Skeletal muscle cell (primary cell): Measurements from ENCODE around the gene ANKLE1.

Experiments
- DNase-seq: peaks from one replicate; pipeline ENCODE4 v3.0.0-alpha.2; 2010; ENCODE audit warnings: low read depth
- H3K4me3 ChIP-seq: 2 replicates; pipeline ENCODE4 v1.5.1; 2011; ENCODE audit warnings: low read depth, mild to moderate bottlenecking, control low read depth, low read length, moderate library complexity

Gene ANKLE1

GRCh38 chr19:17303940-17304267, 22.2 kb downstream of the ANKLE1 start:
- no peak for DNase-seq
- no peak overlapping the region for H3K4me3 ChIP-seq

- DNase-seq = no peak
- H3K4me3 ChIP-seq = no peak overlapping the region
These were observed 22.9 kb downstream of the ANKLE1 start for GRCh38 chr19:17304386-17305215.

- peak overlapping the region; percentile 81 for H3K4me3 ChIP-seq
- no peak for DNase-seq
These were observed 23.5 kb downstream of the ANKLE1 start for GRCh38 chr19:17305216-17305516.

GRCh38 chr19:17305517-17306284, 24.0 kb downstream of the ANKLE1 start, which contains the start of gene MRPL34:
TSS of gene MRPL34 (plus strand) at chr19:17305872. CDS start at chr19:17305893, 21 bp downstream.
- peak; percentile 97 for DNase-seq
- H3K4me3 ChIP-seq = peak within 1 kb of the TSS; percentile 81

DNA sequence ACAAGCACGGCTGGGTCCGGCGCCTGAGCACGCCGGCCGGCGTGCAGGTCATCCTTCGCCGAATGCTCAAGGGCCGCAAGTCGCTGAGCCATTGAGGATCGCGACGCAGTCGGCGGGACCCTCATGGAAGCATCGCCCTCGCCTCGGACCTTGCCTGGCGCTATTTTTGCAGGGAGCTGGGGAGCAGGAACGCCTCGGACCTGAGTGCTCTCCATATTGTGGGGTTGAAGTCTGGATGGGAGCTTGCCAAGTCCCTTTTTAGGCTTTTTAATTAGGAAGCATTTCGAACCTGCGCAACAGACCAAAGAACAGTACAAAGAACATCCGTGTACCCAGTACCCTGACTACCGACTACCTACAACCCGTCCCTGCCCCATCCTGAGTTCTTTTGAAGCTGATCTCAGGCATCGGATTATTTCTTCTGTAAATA, 24.6 kb downstream of the ANKLE1 start:
- no peak for DNase-seq
- peak overlapping the region; percentile 81 for H3K4me3 ChIP-seq

DNA sequence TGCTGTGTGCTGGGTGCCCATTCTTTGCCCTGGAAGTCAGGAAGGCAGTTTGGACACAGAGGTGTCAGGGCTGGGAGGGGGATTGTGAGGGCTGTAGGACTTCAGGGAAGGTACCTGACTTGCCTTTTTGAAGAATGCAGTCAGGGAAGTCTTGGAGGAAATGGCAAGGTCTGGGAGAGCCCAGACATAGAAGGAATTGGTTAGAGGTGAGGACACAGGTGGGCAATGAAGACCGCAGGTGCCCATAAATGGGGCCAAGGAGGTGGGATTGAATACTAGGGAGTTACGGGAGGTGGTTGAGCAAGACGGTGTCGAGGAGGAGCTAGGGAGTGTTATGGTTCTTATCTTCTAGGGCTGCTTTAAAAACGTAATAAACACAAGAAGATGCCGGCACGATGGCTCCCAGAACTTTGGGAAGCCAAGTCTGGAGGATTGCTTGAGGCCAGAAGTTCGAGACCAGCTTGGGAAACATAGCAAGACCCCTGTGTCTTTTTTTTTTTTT, 26.2 kb downstream of the ANKLE1 start:
- no peak for DNase-seq
- H3K4me3 ChIP-seq = no peak overlapping the region

DNA sequence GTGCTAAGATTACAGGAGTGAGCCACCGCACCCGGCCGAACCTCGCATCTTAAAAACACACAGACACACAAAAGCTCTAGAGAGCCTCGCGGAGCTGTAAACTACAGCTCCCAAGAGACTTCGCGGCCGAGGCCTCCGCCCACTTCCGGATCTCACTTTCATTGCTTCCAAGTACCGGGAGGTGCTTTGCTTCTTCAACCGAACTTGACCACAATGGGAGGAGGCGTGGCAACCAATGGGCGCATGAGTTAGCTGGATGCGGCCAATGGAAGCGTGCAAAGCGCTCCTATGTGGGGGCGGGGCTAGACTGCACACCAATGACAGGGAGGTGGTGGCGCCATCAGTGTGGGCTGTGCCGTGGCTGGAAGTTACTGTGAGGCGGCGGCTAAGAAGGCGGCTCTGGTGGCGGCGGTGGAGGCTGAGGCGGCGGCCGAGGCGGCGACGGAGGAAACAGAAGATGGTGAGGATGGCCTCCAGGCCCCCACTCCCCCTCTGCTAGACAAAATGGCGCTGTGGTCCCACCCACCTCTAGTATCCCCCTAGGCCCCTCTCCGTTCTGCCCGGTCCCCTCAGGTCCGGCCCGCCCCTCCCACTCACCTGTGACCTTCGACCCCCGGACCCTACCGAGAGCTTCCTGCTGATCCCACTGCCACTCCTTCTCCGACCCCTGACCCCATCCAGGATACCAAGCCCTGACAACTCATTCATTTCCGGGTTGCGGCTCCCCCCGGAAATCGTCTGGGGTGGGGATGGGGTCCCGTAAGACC, 27.7 kb downstream of the ANKLE1 start, which contains the start of gene DDA1:
Gene DDA1, plus strand, starts transcription at position 366 of the 767 bp plus-strand sequence. Its CDS starts 92 bp downstream, at position 458.
- DNase-seq = peak; percentile 100
- H3K4me3 ChIP-seq = peak within 1 kb of the TSS; percentile 98

DNA sequence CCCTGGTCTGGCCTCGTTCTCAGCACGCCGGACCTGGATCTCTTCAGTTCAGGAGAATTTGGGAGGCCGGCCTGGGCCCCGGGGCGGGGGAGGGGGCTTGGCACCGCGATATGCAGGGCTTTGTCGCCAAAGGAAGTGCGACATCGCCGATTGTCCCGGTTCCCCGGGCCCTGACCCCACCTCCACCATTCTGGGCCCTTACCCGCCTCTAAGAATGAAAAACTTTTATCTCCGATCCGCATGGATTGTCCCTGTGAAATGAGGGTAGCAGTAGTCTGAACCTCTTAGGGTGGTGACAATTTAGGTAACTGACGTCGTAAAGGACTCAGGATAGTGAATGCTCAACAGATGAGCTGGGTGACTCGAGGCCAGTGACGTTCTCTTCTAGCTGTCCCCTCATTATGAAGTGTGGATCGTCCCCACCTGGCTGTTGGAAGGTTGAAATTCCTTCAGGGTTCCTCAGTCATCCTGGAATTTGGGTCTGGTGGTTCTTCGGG, 28.3 kb downstream of the ANKLE1 start:
- DNase-seq = no peak
- peak overlapping the region; percentile 98 for H3K4me3 ChIP-seq

- no peak overlapping the region for H3K4me3 ChIP-seq
- DNase-seq = no peak
These were observed 29.9 kb downstream of the ANKLE1 start for GRCh38 chr19:17311455-17312188.

- H3K4me3 ChIP-seq = no peak overlapping the region
These were observed 30.8 kb downstream of the ANKLE1 start for GRCh38 chr19:17312189-17313113.

DNA sequence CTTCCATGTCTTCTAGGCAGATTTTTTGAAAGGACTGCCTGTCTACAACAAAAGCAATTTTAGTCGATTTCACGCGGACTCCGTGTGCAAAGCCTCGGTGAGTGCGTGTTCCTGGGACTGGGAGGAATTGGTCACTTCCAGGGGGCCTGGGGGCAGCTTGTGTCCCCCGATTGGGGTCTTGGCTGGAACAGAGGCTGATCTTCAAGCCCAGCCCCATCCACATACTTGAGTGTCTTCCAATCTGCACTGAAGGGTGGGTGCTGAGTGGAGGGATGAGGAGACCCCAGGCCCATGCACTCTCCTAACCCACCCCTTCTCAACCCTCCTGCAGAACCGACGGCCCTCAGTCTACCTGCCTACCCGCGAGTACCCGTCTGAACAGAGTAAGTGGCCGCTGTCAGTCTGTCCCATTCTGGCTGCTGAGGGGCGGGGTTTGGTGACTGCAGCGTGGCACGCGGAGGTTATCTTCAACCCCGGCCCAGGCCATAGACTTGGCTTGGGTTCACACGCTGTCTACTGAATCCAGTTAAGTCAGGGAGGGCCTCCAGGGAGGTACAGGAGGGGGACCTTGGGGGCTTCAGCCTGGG, 32.4 kb downstream of the ANKLE1 start:
- no peak overlapping the region for H3K4me3 ChIP-seq
- DNase-seq = no peak

More at GRCh38 chr19:17312189-17313113, 30.8 kb downstream of the ANKLE1 start:
- no peak for DNase-seq

- no peak for DNase-seq
- no peak overlapping the region for H3K4me3 ChIP-seq
These were observed 37.3 kb downstream of the ANKLE1 start for GRCh38 chr19:17318966-17319365.

- DNase-seq = no peak
- H3K4me3 ChIP-seq = no peak overlapping the region
These were observed 38.0 kb downstream of the ANKLE1 start for GRCh38 chr19:17319473-17320238.

DNA sequence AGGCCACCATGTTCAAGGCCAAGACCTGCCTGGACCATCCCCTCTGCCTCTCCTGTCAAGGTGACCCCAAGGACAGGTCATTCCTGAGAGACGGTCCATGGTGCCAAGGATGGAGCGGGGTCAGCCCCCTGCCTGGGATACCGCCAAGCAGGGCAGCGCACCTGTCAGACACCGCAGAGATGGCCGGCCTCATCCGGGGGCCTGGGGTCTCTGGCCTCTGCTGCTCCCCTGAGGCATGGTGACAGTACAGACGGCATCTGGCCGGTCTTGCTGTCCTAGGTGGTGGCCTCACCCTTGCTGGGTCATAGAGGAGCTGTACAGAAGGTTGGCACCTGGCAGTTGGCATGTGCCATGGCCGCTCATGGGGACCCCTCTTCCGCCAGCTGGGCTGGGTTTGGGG, 38.7 kb downstream of the ANKLE1 start:
- no peak for DNase-seq
- H3K4me3 ChIP-seq = no peak overlapping the region

- DNase-seq = no peak
- H3K4me3 ChIP-seq = no peak overlapping the region
These were observed 40.2 kb downstream of the ANKLE1 start for GRCh38 chr19:17321655-17322489.

GRCh38 chr19:17322854-17323253, 41.2 kb downstream of the ANKLE1 start:
- no peak overlapping the region for H3K4me3 ChIP-seq
- DNase-seq = no peak
